ENCODE results near the gene MDM4.
"Not testable (repeated sequence)": the region's sequence is repeated elsewhere in the genome, so short reads cannot be mapped to it uniquely, and the experiment has no call there.

Gene MDM4

DNA sequence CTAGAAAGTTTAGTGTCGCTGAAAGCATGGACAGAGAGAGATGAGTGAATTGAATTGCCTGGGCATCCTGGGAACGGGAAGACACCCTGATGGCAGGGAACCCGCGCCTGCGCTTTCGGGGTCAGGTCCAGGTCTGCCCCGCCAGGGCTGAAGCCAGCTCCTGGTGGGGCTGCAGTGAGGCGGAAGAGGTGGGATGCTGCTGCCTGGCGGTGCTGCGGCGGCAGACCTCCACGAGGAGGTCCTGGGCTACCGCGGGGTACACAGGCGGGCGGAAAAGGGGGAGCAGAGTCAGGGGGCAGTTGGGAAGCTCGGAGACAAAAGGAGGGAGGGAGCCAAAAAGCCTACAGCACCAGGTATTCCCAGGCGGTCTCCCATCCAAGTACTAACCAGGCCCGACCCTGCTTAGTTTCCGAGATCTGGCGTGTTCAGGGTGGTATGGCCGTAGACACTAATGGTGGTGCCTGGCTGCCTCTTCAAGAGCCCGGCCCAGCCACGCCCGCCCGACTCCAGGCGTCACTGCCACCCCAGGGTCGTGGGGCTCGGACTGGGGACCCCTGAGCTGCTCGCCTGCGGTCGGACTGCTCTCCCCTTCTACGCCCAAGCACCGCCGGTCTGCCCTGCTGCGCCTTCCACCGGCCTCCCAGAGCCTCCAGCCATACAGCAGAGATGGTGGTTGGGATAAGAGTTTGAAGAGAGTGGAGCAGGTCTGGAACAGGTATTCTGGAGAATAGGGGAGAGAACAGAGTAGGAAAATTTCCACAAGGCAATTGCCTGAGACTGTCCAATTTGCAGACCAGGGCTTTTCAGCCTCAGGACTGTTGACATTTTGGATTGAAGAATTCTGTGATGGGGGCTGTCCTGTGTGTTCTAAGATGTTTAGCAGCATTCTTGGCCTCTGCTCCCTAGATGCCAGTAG is 46.1 kb downstream of the MDM4 start:
- DNase-seq (ENCODE audit: low spot score), result no peak

DNA sequence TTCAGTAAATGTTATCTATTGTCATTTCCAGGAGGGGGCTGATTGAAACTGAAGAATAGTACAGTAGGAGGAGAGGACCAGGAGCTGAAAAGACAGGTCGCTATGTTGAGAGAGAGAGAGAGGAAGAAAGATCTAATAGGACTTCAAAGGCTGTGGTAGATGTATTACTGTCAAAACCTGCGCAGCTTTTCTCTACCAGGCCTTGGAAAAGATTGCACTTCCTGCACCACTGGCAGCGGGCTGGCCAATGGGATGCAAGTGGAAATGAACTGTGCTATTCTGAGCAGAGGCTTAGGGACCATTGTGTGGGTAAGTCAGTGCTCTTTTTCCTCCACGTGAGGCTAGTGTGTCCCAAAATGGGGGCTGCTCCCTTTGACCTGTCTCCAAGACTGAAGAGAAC is 47.1 kb downstream of the MDM4 start:
- no peak for DNase-seq (ENCODE audit: low spot score)

DNA sequence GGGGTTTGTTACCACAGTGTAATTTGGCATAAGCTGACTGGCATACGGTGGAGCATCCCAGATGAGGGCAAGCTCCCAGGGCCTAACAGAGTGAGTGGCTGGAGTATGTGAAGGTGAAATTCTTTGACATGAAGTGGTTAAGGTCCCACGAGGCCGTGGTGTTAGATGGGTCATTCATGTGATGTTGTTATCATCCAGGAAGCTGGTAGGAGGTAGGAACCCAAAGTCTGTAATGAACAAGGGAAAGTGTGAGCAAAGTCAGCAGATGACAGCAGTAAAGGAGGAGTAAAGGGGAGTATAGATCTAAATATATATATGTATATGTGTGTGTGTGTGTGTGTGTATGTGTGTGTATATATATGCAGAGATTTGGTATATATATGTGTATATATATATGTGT is 47.6 kb downstream of the MDM4 start:
- no peak for DNase-seq (ENCODE audit: low spot score)

DNA sequence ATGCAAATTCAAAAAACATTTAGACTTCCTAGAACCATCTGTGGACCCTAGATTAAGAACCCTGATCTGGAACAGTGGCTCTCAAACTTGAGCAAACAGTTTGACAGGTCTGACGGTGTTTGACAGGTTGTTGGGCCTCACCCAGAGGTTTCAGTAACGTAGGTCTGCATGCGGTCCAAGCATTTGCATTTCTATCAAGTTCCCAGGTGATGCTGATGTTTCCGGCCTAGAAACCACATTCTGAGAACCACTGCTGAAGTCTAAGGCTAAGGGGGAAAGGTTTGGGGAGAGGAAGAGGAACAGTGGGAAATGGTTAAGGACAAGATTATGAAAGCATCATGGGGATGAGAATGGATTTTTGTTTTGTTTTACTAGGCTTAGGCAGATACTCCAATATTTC is 48.6 kb downstream of the MDM4 start:
- DNase-seq (ENCODE audit: low spot score), result no peak

DNA sequence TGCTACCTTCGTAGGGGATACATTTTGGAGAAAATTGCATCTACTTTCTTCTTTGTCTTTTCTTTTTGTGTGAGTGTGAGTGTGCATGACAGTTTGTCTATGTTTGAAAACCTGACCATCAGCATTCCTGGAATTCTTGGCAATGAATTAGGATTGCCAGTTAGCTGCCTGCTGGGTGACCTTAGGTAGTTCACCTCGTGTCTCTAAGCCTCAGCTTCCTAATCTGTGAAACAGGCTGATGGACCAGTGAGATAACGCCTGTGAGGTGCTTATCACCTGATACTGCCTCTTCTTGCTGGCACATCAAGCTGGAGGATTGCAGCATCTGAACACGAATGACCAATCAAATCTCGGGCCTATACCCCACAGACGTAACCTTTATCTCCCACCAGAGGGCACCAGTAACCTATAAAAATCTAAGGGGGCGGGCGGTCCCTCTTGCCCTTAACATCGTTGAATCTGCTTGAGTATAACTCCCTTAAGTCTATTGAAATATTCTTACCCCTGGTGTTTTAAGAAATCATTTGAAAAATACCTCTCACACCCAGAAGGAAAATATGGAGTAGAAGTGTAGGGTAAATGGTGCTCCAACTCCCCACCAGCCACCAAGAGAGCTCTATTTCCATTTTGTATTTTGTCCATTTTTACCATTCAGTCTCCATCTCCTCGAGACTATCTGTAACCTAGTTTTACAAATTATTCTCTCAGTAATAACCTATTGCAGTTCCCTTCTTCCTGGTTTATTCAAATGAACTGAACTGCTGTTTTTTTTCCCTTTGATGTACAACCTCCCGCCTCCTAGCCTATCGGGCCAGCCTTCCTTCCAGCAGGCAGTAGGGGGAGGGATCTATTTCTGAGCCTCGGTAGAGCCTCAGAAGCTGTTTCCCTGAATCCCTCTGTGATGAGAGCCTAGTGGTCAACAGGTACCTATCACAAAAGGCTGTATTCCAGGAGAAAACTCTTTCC is 49.7 kb downstream of the MDM4 start:
- peak; percentile 89 for DNase-seq (ENCODE audit: low spot score)

DNA sequence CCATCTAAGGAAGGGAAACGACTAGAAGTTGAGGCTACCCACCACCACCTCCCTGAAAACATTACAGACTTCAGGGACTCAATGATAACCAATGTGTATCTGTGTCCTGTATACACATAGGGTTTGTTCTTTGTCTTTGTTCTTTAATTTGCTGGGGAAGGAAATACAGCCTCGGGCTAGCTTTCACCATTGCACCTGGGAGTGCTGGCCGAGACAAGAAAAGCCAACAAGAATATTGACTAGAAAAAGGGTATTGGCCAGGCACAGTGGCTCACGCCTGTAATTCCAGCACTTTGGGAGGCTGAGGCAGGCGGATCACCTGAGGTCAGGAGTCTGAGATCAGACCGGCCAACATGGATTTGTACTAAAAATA is 50.4 kb downstream of the MDM4 start:
- no peak for DNase-seq (ENCODE audit: low spot score)

DNA sequence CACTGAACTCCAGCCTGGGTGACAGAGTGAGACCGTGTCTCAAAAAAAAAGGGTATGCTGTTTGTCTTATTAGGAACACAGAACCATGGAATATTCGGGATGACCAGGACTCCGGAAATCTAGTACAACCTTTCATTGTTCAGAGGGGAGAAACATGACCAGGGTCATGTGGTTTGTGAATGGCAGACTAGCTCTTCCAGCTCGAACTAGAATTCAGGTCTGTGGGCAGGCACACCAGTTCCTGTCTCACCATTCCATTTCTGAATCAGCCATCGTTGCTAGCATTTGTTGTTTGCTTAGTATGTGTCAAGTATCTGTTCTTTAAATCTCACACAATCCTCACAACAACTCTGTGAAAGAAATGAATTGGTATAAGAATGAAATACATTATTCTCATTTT is 50.9 kb downstream of the MDM4 start:
- DNase-seq (ENCODE audit: low spot score), result no peak

DNA sequence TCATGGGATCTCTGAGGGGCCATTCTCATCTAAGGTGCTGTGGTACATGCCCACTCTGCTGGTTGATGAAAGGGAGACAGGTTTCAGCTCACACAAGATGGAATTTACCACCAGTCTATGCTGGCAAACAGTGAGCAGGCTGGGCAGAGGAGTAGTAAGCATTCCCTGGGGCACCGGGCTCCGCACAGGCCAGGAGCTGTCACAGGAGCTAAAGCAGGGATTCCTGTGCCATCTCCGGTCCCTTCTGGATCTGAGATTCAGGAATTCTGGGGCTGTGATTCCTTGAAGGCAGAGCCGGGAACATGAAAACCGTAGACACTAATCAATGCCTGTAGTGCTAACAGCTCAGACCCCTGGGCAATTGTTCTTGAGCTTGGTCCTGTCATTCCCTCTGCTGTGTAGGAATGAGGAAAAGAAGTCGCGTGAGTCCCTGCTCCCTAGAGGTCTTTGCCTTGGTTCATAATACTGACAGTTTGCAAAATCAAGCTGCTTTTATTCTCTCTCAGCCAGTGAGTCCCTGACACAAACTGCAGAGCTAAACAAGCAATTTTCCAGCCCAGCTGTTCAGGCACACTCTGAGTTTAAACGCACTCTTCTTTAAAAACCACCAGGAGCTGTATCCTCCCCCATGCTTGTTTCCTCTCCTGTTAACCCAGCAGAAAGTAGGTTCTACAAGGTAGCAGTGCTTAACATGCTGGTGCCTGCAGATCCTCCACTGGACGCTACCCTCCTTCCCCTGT is 52.5 kb downstream of the MDM4 start:
- DNase-seq (ENCODE audit: low spot score), result no peak

DNA sequence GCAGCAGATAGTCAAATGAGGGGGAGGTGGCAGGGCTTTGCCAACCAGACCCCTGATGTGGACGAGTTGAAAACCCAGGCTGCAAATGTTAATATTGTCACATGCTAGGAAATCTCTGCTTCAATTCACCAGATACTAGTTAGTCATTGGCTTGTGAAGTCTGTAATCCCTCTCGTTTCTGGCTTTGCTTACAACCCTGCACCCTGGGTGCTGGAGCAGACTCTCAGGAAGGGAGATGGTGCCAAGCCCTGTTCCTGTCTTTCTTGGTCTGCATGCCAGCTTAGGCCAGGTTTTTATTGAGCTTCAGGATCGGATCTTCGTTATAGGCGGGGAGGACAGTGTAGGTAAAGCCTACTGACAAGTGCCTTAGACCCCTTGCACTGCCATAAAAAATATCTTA is 53.3 kb downstream of the MDM4 start:
- no peak for DNase-seq (ENCODE audit: low spot score)

DNA sequence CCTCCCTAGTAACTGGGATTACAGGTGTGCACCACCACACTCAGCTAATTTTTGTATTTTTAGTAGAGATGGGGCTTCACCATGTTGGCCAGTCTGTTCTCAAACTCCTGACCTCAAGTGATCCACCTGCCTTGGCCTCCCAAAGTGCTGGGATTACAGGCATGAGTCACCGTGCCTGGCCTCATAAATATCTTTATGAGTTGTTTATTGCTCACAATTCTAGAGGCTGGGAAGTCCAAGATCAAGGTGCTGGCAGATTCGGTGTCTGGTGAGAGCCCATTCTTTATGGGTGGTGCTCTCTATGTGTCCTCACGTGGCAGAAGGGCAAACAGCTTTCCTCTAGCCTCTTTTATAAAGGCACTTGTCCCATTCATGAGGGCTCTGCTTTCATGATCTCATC is 53.8 kb downstream of the MDM4 start:
- DNase-seq (ENCODE audit: low spot score), result not testable (repeated sequence)

DNA sequence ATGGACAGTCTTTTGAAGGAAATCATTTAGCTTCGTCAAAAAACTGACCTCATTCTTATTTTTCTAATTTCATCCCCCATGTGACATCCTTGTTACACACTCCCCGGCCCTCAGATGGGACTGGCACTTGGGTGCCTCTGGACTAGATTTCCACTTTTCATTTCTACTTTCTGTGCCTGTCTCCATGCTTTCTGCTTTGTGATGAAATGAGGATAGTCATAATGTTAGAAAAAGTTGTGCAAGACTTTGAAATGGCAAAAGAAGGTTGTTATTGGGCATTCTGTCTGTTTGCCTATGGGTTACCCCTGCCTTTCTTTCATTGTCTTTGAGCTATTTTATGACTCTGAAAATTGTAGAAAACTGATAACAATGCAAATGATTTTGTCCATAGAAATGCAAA is 54.9 kb downstream of the MDM4 start:
- no peak for DNase-seq (ENCODE audit: low spot score)

DNA sequence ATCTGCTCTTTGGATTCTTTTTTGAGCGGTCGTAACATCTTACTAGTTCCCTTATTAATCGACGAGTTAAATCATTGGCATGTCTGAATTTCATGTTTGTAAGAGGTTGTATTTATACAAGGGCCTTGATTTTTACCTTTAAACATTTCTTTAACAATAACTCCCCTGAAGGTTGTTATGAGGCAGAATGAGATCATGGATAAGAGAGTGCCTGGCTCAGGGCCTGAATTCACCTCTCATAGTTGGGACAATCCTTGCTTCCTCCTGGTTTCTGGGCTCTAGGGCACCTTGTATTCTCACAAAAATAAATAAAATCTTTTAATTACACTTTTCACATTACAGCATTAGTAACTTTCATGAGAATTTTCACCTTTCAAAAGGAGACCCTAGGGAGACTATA is 55.4 kb downstream of the MDM4 start:
- no peak for DNase-seq (ENCODE audit: low spot score)

DNA sequence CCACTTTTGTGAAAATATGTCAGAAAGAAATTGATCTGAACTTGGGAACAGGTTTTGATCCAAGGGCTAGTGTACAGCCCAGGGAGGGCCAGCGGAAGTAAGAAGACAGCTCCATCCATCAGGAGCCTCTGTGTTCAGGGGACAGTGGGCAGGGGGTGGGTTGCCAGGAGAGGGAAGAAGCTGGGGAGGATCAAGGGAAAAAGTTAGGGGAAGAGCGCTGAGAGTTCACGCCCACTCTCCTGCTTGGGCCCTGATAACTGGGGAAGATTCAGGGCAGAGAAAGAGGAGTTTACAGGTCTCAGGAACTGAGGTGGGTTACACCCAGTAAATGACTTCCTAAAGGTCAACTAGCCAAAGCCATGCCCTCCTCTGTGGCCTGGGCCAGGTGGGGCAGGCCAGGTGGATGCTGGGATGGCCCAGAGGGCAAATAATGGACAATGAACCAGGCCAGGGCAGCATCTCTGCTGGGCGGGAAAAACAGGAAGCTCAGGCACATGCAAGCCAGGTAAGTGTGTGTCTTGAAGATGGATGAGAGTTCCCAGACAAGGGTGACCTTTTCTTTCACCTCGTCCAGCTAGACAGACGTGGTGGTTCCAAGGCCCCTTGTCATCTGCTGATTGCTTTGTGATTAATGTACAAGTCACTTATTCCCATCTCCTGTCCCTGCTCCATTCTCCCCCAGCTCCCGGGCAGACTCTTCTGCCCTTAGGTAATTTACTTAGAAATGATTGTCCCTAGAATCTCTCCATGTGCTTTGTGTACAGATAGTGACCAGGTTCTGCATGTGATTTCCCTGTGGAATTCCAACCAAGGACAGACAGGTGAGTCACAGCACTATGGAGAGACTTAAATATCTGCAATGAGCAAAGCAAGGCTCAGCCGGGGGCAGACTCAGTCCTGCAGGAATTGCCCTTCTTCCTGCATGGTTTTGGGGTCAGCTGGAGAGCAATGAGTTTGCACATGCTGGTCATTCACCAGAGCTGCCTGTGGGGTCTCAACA is 57.0 kb downstream of the MDM4 start:
- no peak for DNase-seq (ENCODE audit: low spot score)

DNA sequence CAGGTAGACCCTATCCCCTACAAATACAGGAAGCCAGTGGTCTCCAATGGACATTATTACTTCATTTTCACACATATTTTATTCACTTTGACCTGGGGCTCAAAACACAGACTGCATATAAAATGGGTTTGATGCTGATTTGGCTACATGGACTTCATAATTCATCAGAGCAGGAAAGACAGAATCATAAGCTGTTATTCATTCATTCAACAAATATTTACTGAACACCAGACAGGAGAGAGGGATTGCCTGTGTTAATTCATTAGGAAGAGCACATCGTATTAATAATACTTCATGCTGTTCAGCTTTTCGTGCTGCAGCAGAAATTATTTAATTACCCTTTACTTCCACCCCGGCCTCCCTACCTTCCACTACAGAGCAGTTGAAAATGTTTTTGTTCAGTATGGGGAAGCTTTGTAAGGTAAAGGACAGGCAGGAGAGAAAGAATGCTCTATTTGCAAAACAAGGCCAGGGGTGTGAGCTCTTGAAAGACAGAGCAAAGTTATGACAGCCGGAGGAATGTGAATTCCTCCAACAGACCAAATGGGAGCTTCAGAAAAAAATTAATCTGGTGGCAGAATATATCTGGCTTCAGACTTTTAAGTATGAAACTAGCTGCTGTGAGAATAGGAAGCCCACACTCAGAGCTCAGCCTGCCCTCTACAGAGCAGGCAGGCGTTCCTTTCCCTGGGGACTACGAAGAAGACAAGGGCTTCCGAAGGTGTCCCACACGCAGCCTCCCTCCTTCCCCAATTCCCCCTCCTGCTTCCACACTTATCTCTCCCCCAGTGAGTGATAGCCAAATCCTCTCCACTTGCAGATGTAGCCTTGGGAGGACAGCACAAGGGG is 58.0 kb downstream of the MDM4 start:
- DNase-seq (ENCODE audit: low spot score), result peak; percentile 27

DNA sequence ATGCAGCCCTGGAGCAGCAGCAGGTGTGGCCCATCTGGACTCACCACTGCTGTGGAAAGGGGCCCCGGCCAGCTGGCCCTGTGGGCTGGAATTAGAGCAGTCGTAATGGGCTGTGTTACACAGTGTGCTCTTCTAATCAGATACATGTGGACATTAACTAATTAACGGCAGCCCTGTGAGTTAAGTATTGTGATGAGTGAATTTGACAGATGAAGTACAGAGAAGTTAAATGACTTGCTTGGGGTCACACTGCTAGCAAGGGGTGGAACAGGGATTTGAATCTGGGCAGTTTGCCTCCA is 58.6 kb downstream of the MDM4 start:
- peak; percentile 17 for DNase-seq (ENCODE audit: low spot score)

DNA sequence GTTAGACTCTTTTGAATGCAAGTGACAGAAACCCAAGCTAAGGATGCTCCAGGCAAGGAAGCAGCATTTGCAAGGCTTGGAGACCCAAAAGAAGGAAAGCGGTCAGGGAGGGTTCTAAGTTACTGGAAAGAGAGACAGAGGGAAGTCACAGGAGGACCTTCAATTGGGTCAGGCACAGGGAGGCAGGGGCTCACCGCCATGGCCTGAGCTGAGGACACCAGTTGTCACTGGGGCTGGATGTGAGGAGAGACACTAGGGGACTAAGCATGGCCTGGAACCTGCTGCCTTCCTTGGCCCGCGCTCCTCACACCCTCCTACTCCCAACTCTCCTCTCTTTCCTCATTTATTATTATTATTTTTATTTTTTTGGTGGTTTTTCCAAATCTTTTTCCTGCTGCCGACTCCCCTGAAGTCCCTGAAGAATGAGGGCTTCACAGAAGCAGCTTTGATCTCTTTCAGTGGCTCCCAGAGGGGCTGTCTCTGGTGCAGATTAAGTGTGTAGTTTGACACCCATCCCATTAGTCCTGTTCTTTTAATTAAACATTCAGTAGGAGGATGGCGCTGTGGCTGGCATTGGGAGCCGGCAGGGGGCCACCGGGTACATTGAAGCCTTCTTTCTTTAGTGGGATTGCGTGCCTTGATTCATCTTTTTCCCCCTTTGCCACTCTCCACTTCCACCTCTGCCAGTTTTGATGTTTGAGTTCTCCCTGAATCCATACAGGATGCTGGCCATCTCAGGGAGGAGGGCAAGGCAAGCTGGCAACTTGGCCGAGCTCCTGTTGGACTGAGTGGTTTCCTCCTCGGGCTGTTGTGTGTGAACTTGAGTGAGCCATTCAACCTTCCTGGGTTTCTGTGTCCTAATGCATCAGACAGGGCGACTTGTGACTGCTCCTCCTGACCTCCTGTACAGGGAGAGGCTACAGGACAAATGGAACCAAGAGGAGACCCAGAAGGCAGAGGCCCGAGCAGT is 59.3 kb downstream of the MDM4 start:
- no peak for DNase-seq (ENCODE audit: low spot score)

DNA sequence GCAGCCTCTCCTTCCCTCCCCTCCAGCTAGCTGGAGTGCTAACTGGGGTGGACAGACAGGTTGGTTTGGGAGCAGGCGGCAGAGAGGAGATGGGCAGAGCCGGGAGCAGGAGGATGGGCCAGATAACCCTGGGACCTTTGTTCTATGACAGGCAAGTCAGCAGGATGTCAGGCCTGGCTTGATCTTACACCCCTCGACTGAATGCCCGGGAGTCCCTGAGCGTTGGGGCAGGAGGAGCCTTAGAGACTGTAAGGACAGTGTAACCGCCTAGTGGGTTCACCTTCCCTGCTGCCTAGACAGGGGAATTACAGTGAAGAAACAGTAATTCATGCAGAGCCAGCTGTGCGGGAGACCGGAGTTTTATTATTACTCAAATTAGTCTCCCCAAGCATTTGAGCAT is 60.2 kb downstream of the MDM4 start:
- DNase-seq (ENCODE audit: low spot score), result no peak

DNA sequence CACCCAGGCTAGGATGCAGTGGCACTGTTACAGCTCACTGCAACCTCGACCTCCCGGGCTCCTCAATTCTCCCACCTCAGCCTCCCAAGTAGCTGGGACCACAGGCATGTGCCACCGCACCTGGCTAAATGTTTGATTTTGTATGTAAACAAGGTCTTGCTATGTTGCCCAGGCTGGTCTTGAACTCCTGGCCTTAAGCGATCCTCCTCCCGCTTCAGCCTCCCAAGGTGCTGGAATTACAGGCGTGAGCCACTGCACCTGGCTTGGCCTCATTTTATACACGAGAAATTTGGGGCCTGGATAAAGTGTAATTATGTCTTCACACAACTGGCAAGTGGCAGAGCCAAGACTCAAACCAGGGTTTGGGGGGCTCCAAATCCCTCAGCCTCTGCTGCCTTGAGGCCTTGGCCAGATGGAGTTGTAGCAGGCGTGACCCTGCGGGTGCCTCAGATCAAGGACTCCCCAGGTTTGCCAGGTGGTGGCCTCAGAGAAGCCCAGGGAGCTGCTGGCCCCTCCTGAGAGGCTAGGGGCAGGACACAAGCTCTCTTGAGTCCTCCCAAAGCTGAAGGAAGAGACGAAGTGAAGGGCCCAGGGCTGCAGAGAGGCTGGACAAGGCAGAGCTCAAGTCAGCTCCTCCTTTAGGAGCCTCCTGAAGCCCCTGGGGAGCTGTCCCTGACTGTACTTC is 61.7 kb downstream of the MDM4 start:
- DNase-seq (ENCODE audit: low spot score), result no peak

All from GM03348 (cell line).